ENCODE measurements around the gene WDR90. TPM values are rescaled to one million over a fixed set of nuclear protein-coding genes. Genes with fewer than 3 reads are reported as not detected.

The WDR90 gene
- total and polyA plus RNA-seq, 2 donors from 2014 or later = 10.6 to 51.6 TPM

- no peak for TF ChIP-seq CTCF (IDR thresholded peaks at IDR 0.05; ENCODE audit: borderline replicate concordance, extremely low read depth, insufficient read depth)
- FAIRE-seq (no peak), DNase-seq (peak in 1 of 5 donors; percentile 47)
- Histone ChIP-seq H3K36me3 (ENCODE audit: control insufficient read depth in 2 of 3, insufficient read depth in 3 of 3, low read length in 3 of 3) (peaks cover 0 to 6% (median 0%) of the 10 kb centered on the region in 3 donors), H3K9ac (ENCODE audit: low read length in 3 of 3) (no peak overlapping the region), H3K27ac (ENCODE audit: low read depth in 2 of 2, low read length in 2 of 2) (no peak overlapping the region), H3K9me3 (ENCODE audit: control insufficient read depth in 2 of 3, insufficient read depth in 1 of 3, low read length in 3 of 3) (no peaks in the 10 kb centered on the region), H3K4me3 (ENCODE audit: low read length in 3 of 3) (no peak overlapping the region), H3K4me1 (ENCODE audit: control insufficient read depth in 2 of 3, insufficient read depth in 2 of 3, low read depth in 1 of 3, low read length in 3 of 3) (peaks cover 0 to 11% (median 6%) of the 10 kb centered on the region in 3 donors), H3K27me3 (ENCODE audit: control insufficient read depth, insufficient read depth, low read length) (no peaks in the 10 kb centered on the region)
- intact Hi-C loops (cut with DNase I) = no loop called here
These were observed 24.6 kb upstream of the WDR90 start for GRCh38 chr16:624526-625070.

- Histone ChIP-seq H3K4me1 (ENCODE audit: control insufficient read depth in 2 of 3, insufficient read depth in 2 of 3, low read depth in 1 of 3, low read length in 3 of 3) (peaks cover 0 to 17% (median 11%) of the 10 kb centered on the region in 3 donors), H3K4me3 (ENCODE audit: low read length in 3 of 3) (no peak overlapping the region), H3K27me3 (ENCODE audit: control insufficient read depth, insufficient read depth, low read length) (no peaks in the 10 kb centered on the region), H3K36me3 (ENCODE audit: control insufficient read depth in 2 of 3, insufficient read depth in 3 of 3, low read length in 3 of 3) (peaks cover 0 to 6% (median 0%) of the 10 kb centered on the region in 3 donors), H3K27ac (ENCODE audit: low read depth in 2 of 2, low read length in 2 of 2) (no peak overlapping the region), H3K9ac (ENCODE audit: low read length in 3 of 3) (no peak overlapping the region), H3K9me3 (ENCODE audit: control insufficient read depth in 2 of 3, insufficient read depth in 1 of 3, low read length in 3 of 3) (no peaks in the 10 kb centered on the region)
- FAIRE-seq (no peak), DNase-seq (peak in 1 of 5 donors; percentile 51)
- TF ChIP-seq CTCF (IDR thresholded peaks at IDR 0.05; ENCODE audit: borderline replicate concordance, extremely low read depth, insufficient read depth) = no peak
- intact Hi-C loops (cut with DNase I) = no loop called here
These were observed 23.8 kb upstream of the WDR90 start for GRCh38 chr16:625117-625976.

- no peaks in the 10 kb centered on the region for H3K9me3 ChIP-seq (ENCODE audit: control insufficient read depth in 2 of 3, insufficient read depth in 1 of 3, low read length in 3 of 3)
- peak in 1 of 5 donors; percentile 44 for DNase-seq
- no peak overlapping the region for H3K27ac ChIP-seq (ENCODE audit: low read depth in 2 of 2, low read length in 2 of 2)
- no peak for TF ChIP-seq CTCF (IDR thresholded peaks at IDR 0.05; ENCODE audit: borderline replicate concordance, extremely low read depth, insufficient read depth)
- no peak overlapping the region for H3K9ac ChIP-seq (ENCODE audit: low read length in 3 of 3)
- H3K4me3 ChIP-seq (ENCODE audit: low read length in 3 of 3) = no peak overlapping the region
- FAIRE-seq = no peak
- H3K36me3 ChIP-seq (ENCODE audit: control insufficient read depth in 2 of 3, insufficient read depth in 3 of 3, low read length in 3 of 3) = peaks cover 0 to 6% (median 0%) of the 10 kb centered on the region in 3 donors
- peaks cover 0 to 25% (median 12%) of the 10 kb centered on the region in 3 donors for H3K4me1 ChIP-seq (ENCODE audit: control insufficient read depth in 2 of 3, insufficient read depth in 2 of 3, low read depth in 1 of 3, low read length in 3 of 3)
- no peaks in the 10 kb centered on the region for H3K27me3 ChIP-seq (ENCODE audit: control insufficient read depth, insufficient read depth, low read length)
- intact Hi-C loops (cut with DNase I) = no loop called here
These were observed 23.0 kb upstream of the WDR90 start for GRCh38 chr16:625977-626765.

Data from kidney (tissue), 14 donors.